Mesenchymal stem cell (in vitro differentiated cells and primary cell): ENCODE measurements around the gene MACROD1.

ENCODE experiments used
- DNase-seq: peaks from one replicate; pipeline ENCODE4 v3.0.0-alpha.2; 2013
- H2AFZ ChIP-seq: one replicate; pipeline ENCODE4 v1.6.1; 2013; ENCODE audit warnings: low read depth, mild to moderate bottlenecking, control low read depth, inconsistent platforms, low read length, moderate library complexity
- H2AK5ac ChIP-seq: 2 replicates; pipeline ENCODE4 v1.6.1; 2013; ENCODE audit warnings: low read length, moderate library complexity, mild to moderate bottlenecking, inconsistent platforms; ENCODE audit not compliant: severe bottlenecking
- H2BK120ac ChIP-seq: one replicate; pipeline ENCODE4 v1.6.1; 2013; ENCODE audit warnings: low read depth, mild to moderate bottlenecking, inconsistent platforms, low read length, moderate library complexity
- H2BK12ac ChIP-seq, 2 experiments: one replicate each; pipeline ENCODE4 v1.6.1; 2013; ENCODE audit warnings: inconsistent platforms in 2 of 2, low read length in 2 of 2, mild to moderate bottlenecking in 2 of 2, moderate library complexity in 2 of 2, control low read depth in 1 of 2
- H2BK15ac ChIP-seq: one replicate; pipeline ENCODE4 v1.6.1; 2013; ENCODE audit warnings: mild to moderate bottlenecking, low read depth, inconsistent platforms; ENCODE audit not compliant: poor library complexity, severe bottlenecking
- H2BK5ac ChIP-seq: 2 replicates; pipeline ENCODE4 v1.6.1; 2013; ENCODE audit warnings: low read depth, mild to moderate bottlenecking, low read length, control low read depth, inconsistent platforms; ENCODE audit not compliant: poor library complexity, severe bottlenecking
- H3K14ac ChIP-seq, 2 experiments: one replicate each; pipeline ENCODE4 v1.6.1; 2013; ENCODE audit warnings: inconsistent platforms in 2 of 2, low read length in 2 of 2, control low read depth in 1 of 2, mild to moderate bottlenecking in 1 of 2, moderate library complexity in 1 of 2
- H3K18ac ChIP-seq, 2 experiments: one replicate each; pipeline ENCODE4 v1.6.1; 2013; ENCODE audit warnings: inconsistent platforms in 2 of 2, low read length in 2 of 2, control low read depth in 1 of 2, low read depth in 1 of 2, mild to moderate bottlenecking in 1 of 2
- H3K23ac ChIP-seq, 2 experiments: one replicate each; pipeline ENCODE4 v1.6.1; 2013; ENCODE audit warnings: inconsistent platforms in 2 of 2, low read length in 2 of 2, mild to moderate bottlenecking in 2 of 2, moderate library complexity in 2 of 2, control low read depth in 1 of 2
- H3K27ac ChIP-seq: 2 replicates; pipeline ENCODE4 v1.5.1; 2013; ENCODE audit warnings: mild to moderate bottlenecking, moderate library complexity, low read length, control low read depth, inconsistent platforms; ENCODE audit not compliant: poor library complexity, severe bottlenecking
- H3K27me3 ChIP-seq, 2 experiments: 2 replicates each; pipeline versions ENCODE4 v1.6.1 to v1.7.0; 2013; ENCODE audit warnings: low read length in 2 of 2, mild to moderate bottlenecking in 2 of 2, moderate library complexity in 2 of 2, control low read depth in 1 of 2, inconsistent platforms in 1 of 2; ENCODE audit not compliant: control insufficient read depth in 1 of 2, insufficient read depth in 1 of 2
- H3K36me3 ChIP-seq, 2 experiments: 2 replicates each; pipeline versions ENCODE4 v1.6.1 to v1.7.0; 2013; ENCODE audit warnings: low read length in 2 of 2, control low read depth in 1 of 2, inconsistent platforms in 1 of 2, low read depth in 1 of 2, mild to moderate bottlenecking in 1 of 2; ENCODE audit not compliant: insufficient read depth in 2 of 2, control insufficient read depth in 1 of 2
- H3K4ac ChIP-seq, 2 experiments: one replicate each; pipeline ENCODE4 v1.6.1; 2013; ENCODE audit warnings: inconsistent platforms in 2 of 2, low read length in 2 of 2, mild to moderate bottlenecking in 2 of 2, moderate library complexity in 2 of 2, control low read depth in 1 of 2, low read depth in 1 of 2
- H3K4me1 ChIP-seq: 2 replicates; pipeline ENCODE4 v1.6.1; 2013; ENCODE audit warnings: low read depth, low read length, control low read depth; ENCODE audit not compliant: control insufficient read depth, insufficient read depth
- H3K4me2 ChIP-seq: 2 replicates; pipeline ENCODE4 v1.6.1; 2013; ENCODE audit warnings: low read length, mild to moderate bottlenecking, inconsistent platforms; ENCODE audit not compliant: poor library complexity, severe bottlenecking
- H3K4me3 ChIP-seq, 2 experiments: 2 replicates each; pipeline versions ENCODE4 v1.5.1 to v1.7.0; 2013; ENCODE audit warnings: low read length in 2 of 2, mild to moderate bottlenecking in 2 of 2, control low read depth in 1 of 2, low read depth in 1 of 2; ENCODE audit not compliant: insufficient read depth in 1 of 2
- H3K79me1 ChIP-seq: replicated peaks from 2 replicates; pipeline ENCODE4 v1.6.1; 2013; ENCODE audit warnings: mild to moderate bottlenecking, control low read depth, low read length, inconsistent platforms; ENCODE audit not compliant: poor library complexity, severe bottlenecking
- H3K9ac ChIP-seq: 2 replicates; pipeline ENCODE4 v1.7.0; 2013; ENCODE audit warnings: mild to moderate bottlenecking, low read length, moderate library complexity
- H3K9me3 ChIP-seq: 2 replicates; pipeline ENCODE4 v1.7.0; 2013; ENCODE audit warnings: mild to moderate bottlenecking, low read length; ENCODE audit not compliant: control insufficient read depth
- H4K8ac ChIP-seq: one replicate; pipeline ENCODE4 v1.6.1; 2013; ENCODE audit warnings: inconsistent platforms, mild to moderate bottlenecking, low read length, moderate library complexity
- H4K91ac ChIP-seq: one replicate; pipeline ENCODE4 v1.6.1; 2013; ENCODE audit warnings: mild to moderate bottlenecking, low read length, inconsistent platforms
- WGBS: methylation state at CpG from one replicate; pipeline ENCODE4 v1.1.7; 2013; ENCODE audit warnings: mixed read lengths; 5-methylcytosine and 5-hydroxymethylcytosine counted together

The MACROD1 gene

DNA sequence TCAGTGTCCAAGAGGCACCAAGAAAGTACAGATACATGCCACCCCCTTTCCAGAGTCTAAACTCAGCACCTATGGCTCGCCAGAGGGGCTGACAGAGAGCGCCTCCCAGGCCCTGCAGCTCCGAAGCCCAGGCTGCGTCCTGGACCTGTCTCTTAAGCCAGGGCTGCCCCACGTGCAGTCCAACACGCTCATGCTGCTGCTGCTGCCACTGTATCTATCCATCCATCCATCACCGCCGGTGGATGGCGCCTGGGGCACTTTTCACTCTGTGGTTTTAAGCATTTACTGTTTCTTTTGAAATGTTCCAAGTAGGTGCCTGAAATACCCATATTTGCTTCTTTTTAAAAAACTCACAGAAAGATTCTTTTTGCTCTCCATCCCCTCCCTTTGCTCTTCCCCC lies 41.8 kb downstream of the MACROD1 start:
- Histone ChIP-seq H3K27ac (no peak overlapping the region), H2BK12ac (no peak overlapping the region), H3K4me3 (no peak overlapping the region), H3K4me1 (peaks cover 18% of the 10 kb centered on the region), H4K8ac (no peak overlapping the region), H3K23ac (no peak overlapping the region), H2BK120ac (no peak overlapping the region), H3K79me1 (peaks cover 3% of the 10 kb centered on the region), H3K27me3 (peaks cover 9 to 27% of the 10 kb centered on the region in 2 experiments), H2BK15ac (no peak overlapping the region), H3K4ac (no peak overlapping the region), H3K9ac (no peak overlapping the region), H3K18ac (peak overlapping the region in 1 of 2 experiments; percentile 21), H2AFZ (no peak overlapping the region), H2AK5ac (no peak overlapping the region), H4K91ac (no peak overlapping the region), H3K14ac (peak overlapping the region in 1 of 2 experiments; percentile 41), H2BK5ac (no peak overlapping the region), H3K4me2 (no peak overlapping the region), H3K9me3 (no peaks in the 10 kb centered on the region), H3K36me3 (no peaks in the 10 kb centered on the region)
- DNase-seq, result peak; percentile 11
- WGBS, result 69% methylated on average over 6 of the region's 9 CpGs

DNA sequence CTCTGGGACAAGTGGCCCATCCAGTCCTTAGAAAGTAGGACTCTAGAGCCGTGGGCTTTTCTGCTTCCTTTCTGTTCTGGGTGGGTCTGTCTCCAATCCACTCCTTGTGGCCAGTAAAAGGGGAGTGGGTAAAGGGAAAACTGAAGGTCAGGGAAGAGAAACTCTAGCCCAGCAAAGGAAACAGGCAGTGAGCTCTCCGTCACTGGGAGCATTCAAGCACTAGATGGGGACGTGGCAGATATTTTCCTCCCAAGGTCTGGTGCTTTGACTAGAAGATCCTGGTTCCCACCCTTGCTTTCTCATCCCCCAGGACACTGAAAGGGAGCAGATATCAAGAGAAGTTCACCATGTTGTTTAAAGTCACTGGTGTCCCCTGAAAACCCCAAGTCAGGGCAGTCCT lies 42.2 kb downstream of the MACROD1 start:
- H3K18ac ChIP-seq, result no peak overlapping the region
- H3K4ac ChIP-seq, result no peak overlapping the region
- no peak overlapping the region for H3K4me2 ChIP-seq
- no peak overlapping the region for H4K8ac ChIP-seq
- H3K27ac ChIP-seq, result no peak overlapping the region
- H2BK120ac ChIP-seq, result no peak overlapping the region
- no peak overlapping the region for H3K23ac ChIP-seq
- H3K36me3 ChIP-seq, result no peaks in the 10 kb centered on the region
- no peak overlapping the region for H3K4me3 ChIP-seq
- no peak overlapping the region for H3K14ac ChIP-seq
- H2AK5ac ChIP-seq, result no peak overlapping the region
- H3K79me1 ChIP-seq, result peaks cover 3% of the 10 kb centered on the region
- WGBS, result 95% methylated on average over 3 of the region's 3 CpGs
- no peak overlapping the region for H2BK12ac ChIP-seq
- no peak overlapping the region for H4K91ac ChIP-seq
- H3K4me1 ChIP-seq, result peaks cover 18% of the 10 kb centered on the region
- no peak overlapping the region for H2AFZ ChIP-seq
- H2BK5ac ChIP-seq, result no peak overlapping the region
- no peak overlapping the region for H3K9ac ChIP-seq
- H3K9me3 ChIP-seq, result no peaks in the 10 kb centered on the region
- peaks cover 9 to 27% of the 10 kb centered on the region in 2 experiments for H3K27me3 ChIP-seq
- DNase-seq, result no peak
- H2BK15ac ChIP-seq, result no peak overlapping the region

- Histone ChIP-seq H3K36me3 (peaks cover 0 to 4% of the 10 kb centered on the region in 2 experiments), H3K18ac (peak overlapping the region; percentile 26 to 28), H4K91ac (peak overlapping the region; percentile 9)
Observed at GRCh38 chr11:64122411-64123410, 43.2 kb downstream of the MACROD1 start.

GRCh38 chr11:64121663-64122410 lies 44.1 kb downstream of the MACROD1 start:
- peaks cover 0 to 7% of the 10 kb centered on the region in 2 experiments for H3K36me3 ChIP-seq
- peaks cover 18% of the 10 kb centered on the region for H3K4me1 ChIP-seq
- H3K14ac ChIP-seq, result peak overlapping the region in 1 of 2 experiments; percentile 76
- peaks cover 3% of the 10 kb centered on the region for H3K79me1 ChIP-seq
- H3K18ac ChIP-seq, result peak overlapping the region; percentile 26 to 28
- 29% methylated on average over 12 of the region's 19 CpGs for WGBS
- H2BK12ac ChIP-seq, result peak overlapping the region in 1 of 2 experiments; percentile 51
- DNase-seq, result peak; percentile 93
- no peak overlapping the region for H2BK120ac ChIP-seq
- peak overlapping the region; percentile 9 for H4K91ac ChIP-seq
- H3K4ac ChIP-seq, result no peak overlapping the region
- no peak overlapping the region for H3K4me2 ChIP-seq
- H3K9ac ChIP-seq, result no peak overlapping the region
- no peak overlapping the region for H2BK5ac ChIP-seq
- H2AK5ac ChIP-seq, result no peak overlapping the region
- no peak overlapping the region for H3K27ac ChIP-seq
- H3K23ac ChIP-seq, result no peak overlapping the region
- H3K9me3 ChIP-seq, result no peaks in the 10 kb centered on the region
- peak overlapping the region; percentile 29 for H4K8ac ChIP-seq
- H2AFZ ChIP-seq, result no peak overlapping the region
- peaks cover 9 to 27% of the 10 kb centered on the region in 2 experiments for H3K27me3 ChIP-seq
- no peak overlapping the region for H3K4me3 ChIP-seq
- no peak overlapping the region for H2BK15ac ChIP-seq

More at GRCh38 chr11:64122411-64123410, 43.2 kb downstream of the MACROD1 start:
- Histone ChIP-seq H3K27ac (no peak overlapping the region), H3K4me3 (no peak overlapping the region), H4K8ac (peak overlapping the region; percentile 9), H3K9me3 (no peaks in the 10 kb centered on the region), H3K4me1 (peaks cover 18% of the 10 kb centered on the region), H3K4ac (no peak overlapping the region), H2AFZ (no peak overlapping the region), H3K79me1 (peaks cover 3% of the 10 kb centered on the region), H2BK15ac (peak overlapping the region; percentile 31), H3K23ac (no peak overlapping the region), H3K27me3 (peaks cover 9 to 27% of the 10 kb centered on the region in 2 experiments), H3K14ac (peak overlapping the region in 1 of 2 experiments; percentile 94), H2BK12ac (peak overlapping the region in 1 of 2 experiments; percentile 51), H3K4me2 (no peak overlapping the region), H2AK5ac (no peak overlapping the region), H2BK120ac (no peak overlapping the region), H2BK5ac (no peak overlapping the region), H3K9ac (no peak overlapping the region)
- no peak for DNase-seq
- WGBS, result 80% methylated on average over 26 of the region's 28 CpGs
